Measurements from ENCODE around the gene EOLA2.
A peak's percentile ranks its signal among the peaks of the same experiment; 100 is the strongest.
"Not testable (repeated sequence)": the region's sequence is repeated elsewhere in the genome, so short reads cannot be mapped to it uniquely, and the experiment has no call there.

The EOLA2 gene

DNA sequence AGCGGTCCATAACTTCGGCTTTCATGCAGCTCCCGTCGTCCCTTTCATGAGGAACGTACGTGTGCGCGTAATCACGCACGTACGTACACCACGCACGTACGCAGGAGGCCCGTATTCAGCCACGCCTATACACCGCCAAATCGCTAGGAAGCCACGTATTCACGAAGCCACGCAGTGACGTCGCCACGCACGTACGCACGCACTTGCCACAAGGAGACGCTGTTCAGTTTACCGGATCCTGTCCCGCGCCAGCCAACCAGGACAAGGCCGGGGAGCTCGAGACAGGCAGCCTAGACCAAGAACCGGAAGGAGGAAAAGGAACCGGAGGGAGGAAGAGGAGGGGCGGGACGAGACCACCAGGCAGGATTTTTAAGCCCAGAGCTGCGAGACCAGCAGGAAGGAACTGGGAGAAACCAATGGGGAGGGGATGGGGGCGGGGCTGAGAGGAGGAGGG is at the start of gene EOLA2:
TSS of gene EOLA2 (minus strand) at position 65 of the 454 bp plus-strand sequence. CDS start 4,617 bp downstream, outside the sequence.
- peak; percentile 85 for DNase-seq (ENCODE audit: low read depth)

DNA sequence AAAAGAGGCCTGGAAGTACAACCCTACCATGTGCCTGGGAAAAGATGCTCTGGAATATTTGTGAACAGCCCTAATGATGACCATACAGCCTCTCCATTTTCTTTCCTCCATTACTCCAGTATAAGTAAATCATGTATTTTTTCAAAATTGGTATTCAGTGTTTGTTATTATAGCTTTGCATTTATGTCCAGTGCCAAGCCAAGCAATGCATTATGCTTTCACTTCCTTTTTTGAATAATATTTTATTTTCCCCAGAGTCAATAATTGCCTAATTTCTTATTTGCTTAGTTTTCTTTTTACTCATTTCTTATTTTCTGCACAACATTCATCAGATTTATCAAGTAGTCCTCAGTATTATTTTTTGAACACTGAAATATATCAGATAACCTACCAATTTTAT is 49.3 kb upstream of the EOLA2 start:
- DNase-seq (ENCODE audit: low read depth): no peak

DNA sequence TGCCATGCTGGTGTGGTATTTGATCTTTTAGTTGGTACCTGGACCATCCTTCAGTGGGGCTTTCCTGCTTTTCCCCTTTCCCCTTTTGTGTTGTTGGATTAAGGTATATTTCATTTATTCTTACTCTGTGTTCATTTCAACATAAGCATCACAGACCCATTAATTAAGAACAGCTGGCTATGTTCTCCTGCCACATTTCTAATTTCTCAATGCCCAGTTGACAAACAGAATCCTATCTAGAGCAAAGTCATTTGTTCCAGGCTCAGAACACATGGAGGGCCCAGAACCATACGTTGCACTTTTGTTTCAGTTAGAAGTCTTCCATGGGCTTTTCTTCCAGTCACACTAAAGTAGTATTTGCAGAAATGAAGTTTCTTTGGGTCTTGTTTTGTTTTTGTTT is 46.1 kb upstream of the EOLA2 start:
- DNase-seq (ENCODE audit: low read depth): no peak

DNA sequence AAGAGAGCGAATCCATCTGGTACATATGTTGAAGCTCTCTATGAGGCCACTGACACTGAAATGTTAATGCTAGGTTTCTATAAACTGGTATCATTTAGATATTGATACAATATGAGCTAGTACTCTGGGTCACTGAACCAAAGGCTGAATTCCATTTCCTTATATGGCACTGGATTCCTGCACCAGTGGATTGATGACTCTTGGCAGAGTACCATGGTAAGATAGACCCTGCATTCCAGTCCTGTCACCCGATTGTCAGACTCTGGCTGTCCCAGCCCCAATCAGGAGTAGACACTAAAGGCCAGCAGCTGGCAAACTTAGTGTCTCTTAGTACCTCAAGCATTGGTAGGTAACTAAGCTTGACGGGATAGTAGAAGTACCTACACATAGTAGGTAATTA is 44.0 kb upstream of the EOLA2 start:
- DNase-seq (ENCODE audit: low read depth): no peak

DNA sequence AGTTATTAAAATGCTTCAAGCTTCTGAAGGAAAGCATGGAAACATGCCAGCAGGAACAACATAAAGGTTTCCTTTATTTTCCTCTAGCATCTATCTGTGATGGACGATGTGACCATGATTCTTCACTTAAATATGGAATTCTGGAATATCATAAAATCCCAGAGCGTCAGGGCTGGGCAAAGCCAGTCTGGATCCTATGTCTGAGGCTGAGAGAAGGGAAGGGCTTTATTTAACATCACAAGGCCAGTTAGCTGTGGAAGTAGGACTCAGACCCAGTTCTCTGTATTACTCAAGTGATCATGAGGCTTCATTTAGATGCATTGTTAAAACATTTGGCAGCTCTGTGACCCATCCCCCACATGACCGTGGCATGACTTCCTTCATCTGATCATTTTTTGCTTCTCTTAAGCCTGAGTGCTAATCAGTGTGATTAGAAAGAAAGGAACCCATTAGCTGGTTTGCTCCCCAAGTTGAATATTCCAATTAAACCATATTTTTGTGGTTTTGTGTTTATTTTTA is 40.9 kb upstream of the EOLA2 start:
- DNase-seq (ENCODE audit: low read depth): no peak

DNA sequence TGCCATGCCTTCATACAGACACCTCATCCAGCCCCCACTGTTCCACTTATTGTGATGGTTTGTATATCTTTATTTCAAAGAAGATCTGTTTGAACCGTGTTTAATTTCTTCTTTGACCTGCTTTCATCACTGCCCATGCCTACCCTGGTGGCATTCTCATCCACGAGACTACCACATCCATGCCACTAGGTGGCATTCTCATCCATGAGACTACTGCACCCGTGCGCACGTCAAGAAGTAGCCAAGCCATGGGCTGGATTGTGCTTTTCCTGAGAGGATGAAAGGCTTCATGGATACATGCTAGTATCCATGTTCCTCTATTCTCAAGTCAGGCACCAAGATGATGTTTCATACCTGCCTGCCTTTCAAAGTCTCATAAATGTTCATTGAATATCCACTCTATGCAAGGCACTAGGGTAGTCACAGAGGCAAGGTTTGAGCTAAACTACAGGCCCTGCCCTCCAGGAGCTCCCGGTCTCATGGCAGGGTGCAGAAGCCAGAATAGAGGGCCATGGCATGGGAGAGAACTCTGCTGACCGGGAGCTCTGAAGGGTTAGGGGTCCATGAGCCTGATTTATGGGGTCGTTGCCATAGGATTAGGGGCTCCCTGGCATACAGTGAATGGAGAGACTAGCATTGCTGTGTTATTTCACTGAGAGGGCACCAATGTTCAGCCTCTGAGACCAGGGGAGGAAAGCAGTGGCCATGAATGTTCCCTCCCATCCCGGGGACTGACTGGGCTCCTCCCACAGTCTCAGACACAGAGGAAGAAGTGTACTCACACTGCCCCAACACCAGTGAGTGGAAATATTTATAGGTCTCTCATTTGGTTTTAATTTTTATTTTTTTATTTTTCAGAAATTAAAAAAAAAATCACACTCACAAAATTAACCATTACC is 24.8 kb upstream of the EOLA2 start:
- no peak for DNase-seq (ENCODE audit: low read depth)

DNA sequence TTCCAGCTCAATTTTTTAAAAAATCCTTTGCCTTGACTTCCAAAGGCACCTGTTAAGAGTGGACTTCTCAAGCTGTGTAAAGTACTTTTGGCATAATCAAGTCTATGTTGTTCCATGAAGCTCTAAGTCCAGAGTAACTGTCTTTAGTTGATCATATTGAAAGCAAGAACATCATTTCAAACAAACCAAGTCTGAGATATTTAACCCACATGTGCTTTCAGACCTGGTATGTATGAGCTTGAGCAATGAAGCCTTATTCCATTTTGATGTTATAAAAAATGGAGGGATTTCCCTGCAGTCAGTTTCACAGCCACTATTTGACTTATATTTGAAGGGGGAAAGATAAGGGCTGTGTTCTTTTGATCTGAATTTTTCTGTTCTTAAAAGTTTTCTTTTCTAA is 23.7 kb upstream of the EOLA2 start:
- DNase-seq (ENCODE audit: low read depth): no peak

DNA sequence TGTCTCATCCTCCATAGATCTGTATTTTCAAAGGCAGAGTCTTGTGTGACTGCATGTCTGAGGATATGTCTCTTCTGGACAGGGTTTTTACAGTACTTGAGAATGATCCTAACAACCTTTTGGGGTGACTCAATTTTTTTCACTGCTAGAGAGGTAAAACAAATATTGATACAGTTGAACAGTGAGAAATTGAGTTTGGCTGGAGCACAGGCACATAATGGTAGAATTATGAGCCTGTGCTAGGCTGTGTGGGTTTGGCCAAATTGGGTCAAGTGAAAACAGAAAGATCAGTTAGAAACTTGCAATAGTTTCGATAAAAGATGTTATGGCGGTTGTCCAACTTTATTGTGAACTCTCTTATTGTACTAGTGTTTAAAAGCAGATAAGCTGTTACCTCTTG is 23.3 kb upstream of the EOLA2 start:
- DNase-seq (ENCODE audit: low read depth): no peak

DNA sequence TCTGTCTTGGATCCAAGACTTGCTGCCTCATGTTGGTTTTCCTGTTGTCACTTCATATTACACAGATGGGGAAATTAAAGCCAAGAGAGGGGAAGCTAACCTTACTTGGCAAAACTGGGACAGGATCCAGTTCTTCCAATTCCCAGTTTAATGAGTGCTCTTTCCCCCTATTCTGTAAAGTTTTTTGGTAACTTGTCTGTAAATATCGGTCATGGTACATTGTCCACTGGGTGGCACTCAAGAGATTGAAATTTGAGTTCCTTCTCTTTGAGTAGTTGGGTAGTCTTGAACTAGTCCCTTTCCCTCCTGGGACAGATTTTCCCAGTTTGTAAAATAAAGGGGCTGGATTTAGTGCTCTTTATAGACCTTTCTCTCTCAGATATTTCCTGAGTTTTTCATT is 12.4 kb upstream of the EOLA2 start:
- no peak for DNase-seq (ENCODE audit: low read depth)

DNA sequence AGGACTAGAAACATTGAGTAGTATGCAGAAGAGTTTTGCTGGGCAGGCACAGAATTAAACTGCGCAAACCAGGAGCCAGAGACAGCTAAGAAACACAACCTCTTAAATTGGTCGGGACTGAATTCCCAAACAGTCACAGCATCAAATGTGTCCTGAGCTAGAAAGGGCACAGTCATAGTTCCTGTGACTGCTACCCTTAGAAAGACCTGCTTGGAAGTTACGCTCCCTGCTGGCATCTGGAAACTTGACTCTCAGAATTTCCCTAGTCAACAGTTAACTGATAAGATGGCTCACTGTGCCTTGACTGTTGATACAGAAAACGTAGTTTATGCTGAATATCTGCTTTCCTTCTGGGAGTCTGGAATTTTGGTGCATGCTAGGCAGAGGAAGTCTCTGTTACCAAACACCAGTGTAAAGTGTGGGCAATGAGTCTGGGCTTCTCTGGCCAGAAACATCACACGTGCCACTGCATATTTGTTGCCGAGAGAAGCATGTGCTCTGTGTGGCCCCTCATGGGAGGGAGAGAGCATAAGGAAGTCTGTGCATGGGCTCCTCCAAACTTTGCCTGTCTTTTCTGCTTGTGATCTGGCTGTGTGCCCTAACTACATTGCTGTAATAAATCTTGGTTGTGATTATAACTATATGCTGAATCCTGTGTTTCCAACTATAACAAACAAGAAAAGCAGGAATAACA is 11.6 kb upstream of the EOLA2 start:
- no peak for DNase-seq (ENCODE audit: low read depth)

DNA sequence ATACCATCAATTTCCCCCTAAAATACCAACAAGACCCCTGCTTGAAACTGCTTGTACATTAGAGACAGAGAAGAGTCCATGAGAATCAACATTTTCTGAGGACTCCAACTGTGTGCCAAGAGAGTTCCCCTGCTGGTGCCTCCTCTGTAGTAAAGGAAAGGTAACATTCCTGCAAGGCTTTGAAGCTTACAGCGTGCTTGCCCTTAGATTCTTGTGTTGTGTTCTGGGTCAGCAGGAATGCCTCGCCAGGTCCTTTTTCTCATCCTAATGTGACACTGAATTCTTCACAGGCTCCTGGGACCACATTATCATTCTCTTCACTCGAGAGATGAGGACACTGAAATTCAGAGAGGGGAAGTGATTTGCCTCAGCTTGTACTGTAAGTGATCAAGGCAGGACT is 9.7 kb upstream of the EOLA2 start:
- no peak for DNase-seq (ENCODE audit: low read depth)

DNA sequence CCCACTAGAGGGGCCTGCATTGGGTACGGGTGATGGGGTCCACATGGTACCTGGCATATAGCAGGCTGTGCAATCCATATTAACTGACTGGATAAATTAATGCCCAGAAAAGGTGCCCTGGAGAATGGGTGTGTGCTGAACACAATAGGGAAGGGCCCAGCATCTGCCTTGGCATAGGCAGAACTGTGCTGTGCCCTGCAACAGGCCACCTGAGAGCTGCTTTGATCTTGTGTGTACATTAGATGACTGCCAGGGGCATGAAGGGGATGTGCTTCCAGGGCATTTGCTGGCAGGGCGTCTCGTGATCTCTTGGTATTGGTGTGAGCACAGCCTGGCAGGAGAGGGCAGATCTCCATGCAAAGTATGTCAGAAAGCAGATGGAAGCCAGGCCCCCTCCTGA is 8.6 kb upstream of the EOLA2 start:
- DNase-seq (ENCODE audit: low read depth): not testable (repeated sequence)

DNA sequence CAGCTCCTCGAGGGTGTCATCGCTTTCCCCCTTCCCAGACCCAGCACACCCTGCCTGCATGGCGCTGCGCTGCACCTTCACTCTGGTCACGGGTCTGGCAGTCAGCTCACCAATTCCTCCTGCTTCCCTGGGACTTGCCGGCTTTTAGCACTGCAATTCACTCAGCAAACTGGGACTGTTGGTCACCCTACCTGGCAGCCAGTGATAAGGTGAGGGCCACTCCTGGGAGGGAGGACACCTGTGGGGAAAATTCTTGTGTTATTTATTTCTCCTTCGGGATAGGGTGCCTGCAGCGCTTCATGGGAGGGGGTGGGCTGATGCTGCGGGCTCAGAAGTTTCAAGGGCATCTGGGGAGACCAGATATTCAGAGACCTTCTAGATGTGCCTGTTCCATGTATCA is 7.5 kb upstream of the EOLA2 start:
- not testable (repeated sequence) for DNase-seq (ENCODE audit: low read depth)

DNA sequence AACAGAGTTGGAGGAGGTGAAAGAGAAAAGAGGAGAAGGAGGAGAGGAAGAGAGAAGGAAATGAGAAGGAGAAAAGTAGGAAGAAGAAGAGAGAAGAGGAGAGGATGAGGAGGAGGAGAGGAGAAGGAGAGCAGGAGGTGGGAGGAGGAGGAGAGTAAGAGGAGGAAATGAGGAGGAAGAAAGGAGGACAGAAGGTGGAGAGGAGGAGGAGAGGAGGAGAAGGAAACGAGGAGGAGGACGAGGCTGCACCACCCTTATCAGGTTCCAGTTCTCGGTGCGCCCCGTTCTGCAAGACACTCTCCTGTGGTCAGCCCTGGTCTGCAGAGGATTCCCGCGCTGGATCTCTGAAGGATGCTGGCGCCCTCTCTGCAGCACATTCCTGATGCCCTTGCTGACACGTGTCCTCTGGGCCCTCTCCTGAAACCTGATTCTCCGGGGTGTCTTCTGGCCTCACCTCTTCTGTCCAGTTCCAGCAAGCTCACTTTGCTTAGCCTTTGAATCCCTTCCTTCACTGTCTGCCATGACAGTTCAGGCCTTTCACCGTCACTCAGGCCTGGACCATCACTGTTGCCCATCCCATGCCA is 6.9 kb upstream of the EOLA2 start:
- not testable (repeated sequence) for DNase-seq (ENCODE audit: low read depth)

DNA sequence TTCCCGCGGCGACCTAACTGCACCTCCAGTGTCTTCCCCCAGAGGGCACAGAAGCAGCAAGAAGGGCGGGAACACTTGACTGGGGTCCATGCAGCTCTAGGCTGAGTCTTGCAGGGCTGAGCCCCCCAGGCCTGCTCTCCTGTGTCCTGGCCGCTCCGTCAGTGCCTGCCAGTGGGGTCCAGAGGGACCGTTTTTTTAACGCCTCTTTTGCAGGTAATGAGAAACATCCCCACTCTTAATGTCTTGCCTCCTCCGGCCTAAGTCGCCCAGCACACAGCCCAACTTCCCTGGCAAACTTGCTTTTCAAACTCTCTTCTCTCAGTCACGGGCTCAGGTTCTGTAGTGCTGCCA is 2.4 kb upstream of the EOLA2 start:
- DNase-seq (ENCODE audit: low read depth): not testable (repeated sequence)

DNA sequence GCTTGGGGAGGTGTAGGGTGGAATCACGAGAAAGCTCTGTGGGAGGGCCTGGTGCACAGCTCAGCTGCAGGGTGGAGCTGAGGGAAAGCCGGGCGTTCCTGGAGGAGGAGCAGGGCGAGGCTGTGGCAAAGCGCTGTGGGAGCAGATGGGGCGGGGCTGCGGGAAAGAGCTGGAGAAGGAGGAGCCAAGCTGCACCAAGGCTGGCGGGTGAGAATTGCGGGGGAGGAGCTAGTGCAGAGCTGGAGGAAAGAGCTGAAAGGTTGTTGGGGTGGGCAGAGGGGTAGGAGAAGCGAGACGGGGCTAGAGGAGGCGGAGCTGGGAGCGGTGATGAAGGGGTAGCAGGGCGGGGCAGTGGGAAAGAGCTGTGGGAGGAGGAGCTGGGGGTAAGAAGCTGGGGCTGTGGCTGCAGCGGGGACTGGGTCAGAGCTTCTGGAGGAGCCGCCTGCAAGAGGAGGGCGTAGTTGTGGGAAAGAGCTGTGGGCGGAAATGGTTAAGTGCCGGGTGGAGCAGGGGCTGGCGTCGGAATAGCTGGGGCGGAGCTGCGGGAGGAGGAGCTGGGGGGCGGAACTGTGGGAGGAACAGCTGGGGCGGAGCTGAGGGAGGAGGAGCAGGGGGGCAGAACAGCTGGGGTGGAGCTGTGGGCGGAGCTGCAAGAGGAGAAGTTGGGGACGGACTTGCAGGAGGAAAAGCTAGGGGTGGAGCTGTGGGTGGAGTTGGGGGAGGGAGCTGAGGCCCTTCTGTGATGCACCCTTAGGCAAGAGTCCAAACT is 1.8 kb upstream of the EOLA2 start:
- peak; percentile 79 for DNase-seq (ENCODE audit: low read depth)

DNA sequence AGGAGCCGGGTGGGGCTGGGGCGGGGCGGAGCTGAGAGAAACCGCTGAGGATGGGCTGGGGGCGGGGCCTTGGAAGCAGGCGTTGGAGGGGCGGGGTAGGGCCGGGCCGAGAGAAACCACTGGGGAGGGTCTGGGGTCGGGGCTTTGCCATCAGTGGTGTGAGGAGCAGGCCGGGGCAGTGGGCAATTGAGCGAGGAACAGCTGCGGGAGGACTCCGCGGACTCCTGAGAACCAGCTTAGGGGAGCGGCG is 1.3 kb upstream of the EOLA2 start:
- no peak for DNase-seq (ENCODE audit: low read depth)

DNA sequence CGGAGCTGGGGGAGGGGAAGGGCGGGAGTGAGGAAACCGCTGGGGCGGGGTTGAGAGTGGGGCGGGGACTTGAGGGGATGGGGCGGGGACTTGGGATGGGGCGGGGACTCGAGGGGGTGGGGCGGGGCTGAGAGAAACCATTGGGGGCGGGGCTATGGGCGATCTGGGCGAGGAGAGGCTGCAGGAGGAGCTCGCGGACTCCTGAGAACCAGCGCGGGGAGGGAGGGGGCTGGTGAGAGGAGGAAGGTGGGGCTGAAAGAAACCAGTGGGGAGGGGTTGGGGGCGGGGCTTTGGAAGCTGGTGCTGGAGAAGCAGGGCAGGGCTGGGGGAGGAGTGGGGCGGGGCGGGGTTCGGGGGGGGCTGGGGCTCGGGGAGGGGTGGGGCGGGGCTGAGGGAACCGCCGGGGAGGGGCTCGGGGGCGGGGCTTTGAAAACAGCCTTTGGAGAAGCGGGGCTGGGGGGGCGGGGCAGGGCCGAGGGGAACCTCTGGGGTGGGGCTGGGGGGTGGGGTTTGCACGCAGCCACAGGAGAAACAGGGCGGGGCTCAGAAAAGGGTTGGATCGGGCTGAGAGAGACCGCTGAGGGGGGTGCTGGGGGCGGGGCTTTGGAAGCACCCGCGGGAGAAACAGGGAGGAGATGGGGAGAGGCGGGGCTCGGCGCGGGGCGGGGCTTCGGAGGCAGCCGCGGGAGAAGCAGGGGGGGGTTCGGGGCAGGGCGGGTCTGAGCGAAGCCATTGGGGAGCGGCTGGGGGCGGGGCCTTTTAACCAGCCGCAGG is 777 bp upstream of the EOLA2 start:
- DNase-seq (ENCODE audit: low read depth): peak; percentile 81

DNA sequence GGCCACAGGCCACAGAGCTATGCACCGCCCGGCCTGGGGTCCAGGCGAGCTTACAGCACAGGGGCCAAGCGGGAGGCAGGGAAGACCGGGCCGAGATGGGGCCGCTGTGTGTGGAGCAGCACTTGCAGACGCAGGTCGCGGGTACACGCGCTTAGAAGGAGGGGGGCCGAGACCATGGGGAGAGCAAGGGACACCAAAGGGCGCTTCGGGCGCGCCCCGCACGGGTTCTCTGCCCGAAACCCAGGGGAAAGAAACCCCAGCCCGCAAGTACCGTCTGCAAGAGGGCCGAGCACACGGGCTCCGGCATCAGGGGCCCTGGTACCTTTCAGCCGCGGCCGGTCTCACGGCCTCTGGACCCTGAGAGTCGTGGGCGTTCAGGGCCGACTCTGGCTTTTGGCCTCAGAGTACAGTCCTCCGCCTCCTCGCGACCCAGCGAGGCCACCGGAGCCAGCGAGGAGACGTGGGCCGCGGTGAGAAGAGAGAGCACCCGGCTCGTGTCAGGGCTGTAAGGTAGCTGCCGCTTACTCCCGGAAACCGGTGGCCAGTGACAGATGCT is 342 bp downstream of the EOLA2 start:
- no peak for DNase-seq (ENCODE audit: low read depth)

DNA sequence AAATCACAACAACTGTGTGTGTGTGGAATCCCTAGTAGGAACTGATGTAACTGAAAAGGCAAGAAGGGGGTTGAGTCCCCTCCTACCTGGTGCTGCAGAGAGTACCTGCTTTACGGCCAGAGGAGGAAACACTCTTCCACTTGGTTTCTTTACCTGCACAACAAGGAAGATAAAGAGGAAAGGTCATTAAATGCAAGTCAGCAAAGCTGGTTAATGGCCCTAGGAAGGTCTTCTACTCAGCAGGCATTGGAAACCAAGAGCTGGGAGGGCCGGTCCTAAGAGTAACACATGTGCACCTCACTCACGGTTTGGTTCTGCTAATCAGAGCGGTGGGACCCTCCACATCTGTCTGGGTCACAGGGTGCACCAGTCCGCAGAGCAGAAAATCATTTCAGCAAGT is 963 bp downstream of the EOLA2 start:
- not testable (repeated sequence) for DNase-seq (ENCODE audit: low read depth)

DNA sequence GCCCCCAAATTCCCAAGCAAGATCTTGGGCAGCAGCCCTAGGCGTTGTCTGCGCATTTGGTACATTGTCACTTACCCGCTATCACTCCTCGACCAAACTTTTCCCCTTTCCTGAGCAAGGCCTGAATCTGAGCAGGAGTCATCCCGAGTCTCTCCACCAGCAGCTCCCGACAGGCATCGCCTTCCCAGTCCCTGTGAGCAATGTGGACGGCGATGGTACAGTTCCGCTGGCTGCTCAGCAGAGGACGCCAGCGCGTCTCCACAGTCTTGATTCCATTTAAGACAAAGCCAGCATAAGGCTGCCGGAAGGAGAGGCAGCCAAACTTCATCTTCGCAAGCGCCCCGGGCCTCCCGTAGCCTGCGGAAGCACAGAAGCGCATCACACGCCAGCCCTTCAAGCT is 4.7 kb downstream of the EOLA2 start:
- DNase-seq (ENCODE audit: low read depth): not testable (repeated sequence)

All from activated T-helper 9 cell treated with anti-CD3 and anti-CD28 coated beads, Interleukin-2, amount 50 U/mL, for 16 hours (primary cell).